ENCODE measurements around the gene TEK.

TEK gene

DNA sequence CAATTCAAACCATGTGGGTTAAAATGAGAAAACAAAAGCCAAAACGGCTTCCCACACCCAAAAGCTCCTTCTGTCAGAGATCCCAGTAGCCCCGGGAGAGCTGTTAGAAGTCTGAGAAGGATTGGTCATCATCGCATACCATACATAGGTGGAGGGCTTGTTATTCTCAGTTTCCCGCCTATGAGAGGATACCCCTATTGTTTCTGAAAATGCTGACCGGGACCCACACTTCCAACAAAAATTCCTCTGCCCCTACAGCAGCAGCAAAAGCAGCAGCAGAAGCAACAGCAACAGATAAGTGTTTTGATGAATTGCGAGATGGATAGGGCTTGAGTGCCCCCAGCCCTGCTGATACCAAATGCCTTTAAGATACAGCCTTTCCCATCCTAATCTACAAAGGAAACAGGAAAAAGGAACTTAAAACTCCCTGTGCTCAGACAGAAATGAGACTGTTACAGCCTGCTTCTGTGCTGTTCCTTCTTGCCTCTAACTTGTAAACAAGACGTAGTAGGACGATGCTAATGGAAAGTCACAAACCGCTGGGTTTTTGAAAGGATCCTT is at the start of gene TEK:
Gene TEK (plus strand): TSS at position 245 of the 561 bp plus-strand sequence. CDS start 366 bp downstream, outside the sequence.
- Histone ChIP-seq H3K27me3 (ENCODE audit: control insufficient read depth, insufficient read depth, low read length) (no peaks in the 10 kb centered on the region), H3K9me3 (ENCODE audit: control insufficient read depth, insufficient read depth, low read length) (no peaks in the 10 kb centered on the region), H3K4me1 (ENCODE audit: control insufficient read depth, insufficient read depth, low read length) (peaks cover 8% of the 10 kb centered on the region), H3K36me3 (ENCODE audit: control insufficient read depth, insufficient read depth, low read length) (no peaks in the 10 kb centered on the region), H3K9ac (ENCODE audit: low read depth, low read length) (peak within 1 kb of the TSS; percentile 32), H3K4me3 (ENCODE audit: low read depth, low read length) (peak within 1 kb of the TSS; percentile 56)

DNA sequence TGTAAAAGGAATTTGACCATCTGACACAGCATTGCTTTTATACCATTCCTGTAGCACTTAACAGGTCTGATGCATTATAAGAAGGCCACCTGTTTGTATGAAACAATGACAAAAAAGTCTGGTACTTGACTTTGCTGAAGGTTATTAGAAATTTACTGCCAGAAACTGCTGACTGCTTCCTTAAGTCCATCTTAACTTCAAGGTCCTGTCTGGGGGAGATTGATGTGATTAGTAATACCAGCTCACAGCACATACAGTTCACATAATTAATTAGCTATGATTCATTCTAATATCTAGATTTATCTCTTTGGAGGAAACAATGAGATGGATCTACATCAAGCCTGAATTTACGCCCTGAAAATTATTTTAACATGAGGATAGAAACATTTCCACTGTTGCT is 49.6 kb upstream of the TEK start:
- no peak overlapping the region for H3K4me3 ChIP-seq (ENCODE audit: low read depth, low read length)
- H3K4me1 ChIP-seq (ENCODE audit: control insufficient read depth, insufficient read depth, low read length) = no peaks in the 10 kb centered on the region
- H3K36me3 ChIP-seq (ENCODE audit: control insufficient read depth, insufficient read depth, low read length) = no peaks in the 10 kb centered on the region
- H3K9ac ChIP-seq (ENCODE audit: low read depth, low read length) = no peak overlapping the region
- no peaks in the 10 kb centered on the region for H3K9me3 ChIP-seq (ENCODE audit: control insufficient read depth, insufficient read depth, low read length)
- no peaks in the 10 kb centered on the region for H3K27me3 ChIP-seq (ENCODE audit: control insufficient read depth, insufficient read depth, low read length)

DNA sequence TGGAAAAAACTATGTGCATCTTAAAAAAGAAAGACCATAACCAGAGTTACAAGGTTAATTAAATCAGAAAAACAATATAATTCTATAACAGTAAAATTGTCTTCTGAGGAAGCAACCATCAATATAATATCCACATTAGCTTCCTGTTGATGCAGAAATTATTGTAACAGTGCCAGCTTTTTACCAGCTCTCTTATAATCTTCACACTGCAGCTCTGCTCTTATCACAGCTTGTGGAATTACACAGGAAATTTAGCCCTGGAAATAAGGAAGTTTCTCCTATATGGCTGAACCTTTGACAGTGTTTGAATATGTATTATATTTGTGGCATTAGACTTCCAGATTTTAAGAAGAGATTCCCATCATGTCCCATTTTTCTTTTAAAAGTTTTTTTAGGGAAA is 49.1 kb upstream of the TEK start:
- H3K27me3 ChIP-seq (ENCODE audit: control insufficient read depth, insufficient read depth, low read length) = no peaks in the 10 kb centered on the region
- no peaks in the 10 kb centered on the region for H3K9me3 ChIP-seq (ENCODE audit: control insufficient read depth, insufficient read depth, low read length)
- H3K9ac ChIP-seq (ENCODE audit: low read depth, low read length) = no peak overlapping the region
- no peak overlapping the region for H3K4me3 ChIP-seq (ENCODE audit: low read depth, low read length)
- H3K4me1 ChIP-seq (ENCODE audit: control insufficient read depth, insufficient read depth, low read length) = no peaks in the 10 kb centered on the region
- H3K36me3 ChIP-seq (ENCODE audit: control insufficient read depth, insufficient read depth, low read length) = no peaks in the 10 kb centered on the region

DNA sequence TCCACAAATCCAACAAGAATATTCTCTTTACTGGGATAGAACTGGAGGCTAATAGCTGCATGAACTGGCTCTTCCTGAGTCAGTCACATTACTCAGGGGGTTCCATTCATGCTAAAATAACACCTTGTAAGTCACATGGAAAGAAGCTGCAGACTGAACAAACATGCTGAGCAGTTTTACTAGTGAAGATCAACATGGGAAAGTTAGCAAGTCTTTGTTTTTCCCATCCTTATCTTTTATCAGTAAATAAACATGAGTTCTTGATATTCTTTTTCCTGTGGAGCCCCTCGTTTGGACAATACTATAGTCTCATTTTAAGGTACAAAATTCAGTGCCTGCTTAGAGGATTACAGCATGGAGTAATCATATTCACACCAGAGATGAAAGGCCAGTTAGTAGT is 43.7 kb upstream of the TEK start:
- Histone ChIP-seq H3K4me1 (ENCODE audit: control insufficient read depth, insufficient read depth, low read length) (no peaks in the 10 kb centered on the region), H3K9me3 (ENCODE audit: control insufficient read depth, insufficient read depth, low read length) (no peaks in the 10 kb centered on the region), H3K27me3 (ENCODE audit: control insufficient read depth, insufficient read depth, low read length) (no peaks in the 10 kb centered on the region), H3K4me3 (ENCODE audit: low read depth, low read length) (no peak overlapping the region), H3K9ac (ENCODE audit: low read depth, low read length) (no peak overlapping the region), H3K36me3 (ENCODE audit: control insufficient read depth, insufficient read depth, low read length) (no peaks in the 10 kb centered on the region)

DNA sequence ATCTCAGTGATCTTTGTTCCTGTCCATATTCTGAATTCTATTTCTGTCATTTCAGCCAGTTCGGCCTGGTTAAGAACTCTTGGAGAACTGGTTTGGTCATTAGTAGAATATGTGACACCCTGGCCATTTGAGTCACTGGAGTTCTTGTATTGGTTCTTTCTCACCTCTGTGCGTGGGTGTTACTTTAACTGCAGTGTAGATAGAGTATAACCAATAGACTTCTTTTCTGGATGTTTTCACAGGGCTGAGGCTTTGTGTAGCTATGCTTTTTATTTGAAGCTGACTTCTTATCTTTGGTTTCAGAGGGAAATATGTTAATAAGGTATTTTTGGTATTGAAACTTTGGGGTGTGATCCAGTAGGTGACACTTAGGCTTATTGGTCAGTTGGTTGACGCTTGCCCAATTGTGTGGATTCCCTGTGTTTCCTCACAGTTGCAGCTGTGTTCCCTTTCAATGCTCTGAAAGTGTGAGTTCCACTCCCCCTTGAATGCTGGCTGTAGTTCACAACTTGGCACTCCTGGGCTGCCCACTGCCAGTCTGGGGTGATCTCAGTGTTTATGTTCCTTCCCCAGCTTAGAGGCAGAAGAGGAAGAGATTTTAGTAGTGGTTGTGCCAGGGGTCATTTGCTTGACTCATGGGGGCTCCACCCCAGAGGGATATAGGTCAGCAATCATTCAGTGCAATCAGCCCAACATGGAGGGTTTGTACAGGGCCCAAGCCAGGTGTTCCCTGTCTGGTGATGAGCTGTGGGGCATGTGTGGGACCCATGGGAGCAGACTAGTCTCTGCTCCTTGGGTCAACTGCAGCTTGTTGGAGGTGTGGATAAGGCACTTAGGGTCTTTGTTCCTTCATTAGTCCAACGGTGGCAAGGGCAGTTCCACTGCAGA is 34.9 kb upstream of the TEK start:
- Histone ChIP-seq H3K9ac (ENCODE audit: low read depth, low read length) (no peak overlapping the region), H3K4me3 (ENCODE audit: low read depth, low read length) (no peak overlapping the region), H3K27me3 (ENCODE audit: control insufficient read depth, insufficient read depth, low read length) (no peaks in the 10 kb centered on the region), H3K4me1 (ENCODE audit: control insufficient read depth, insufficient read depth, low read length) (no peaks in the 10 kb centered on the region), H3K36me3 (ENCODE audit: control insufficient read depth, insufficient read depth, low read length) (no peaks in the 10 kb centered on the region), H3K9me3 (ENCODE audit: control insufficient read depth, insufficient read depth, low read length) (no peaks in the 10 kb centered on the region)

DNA sequence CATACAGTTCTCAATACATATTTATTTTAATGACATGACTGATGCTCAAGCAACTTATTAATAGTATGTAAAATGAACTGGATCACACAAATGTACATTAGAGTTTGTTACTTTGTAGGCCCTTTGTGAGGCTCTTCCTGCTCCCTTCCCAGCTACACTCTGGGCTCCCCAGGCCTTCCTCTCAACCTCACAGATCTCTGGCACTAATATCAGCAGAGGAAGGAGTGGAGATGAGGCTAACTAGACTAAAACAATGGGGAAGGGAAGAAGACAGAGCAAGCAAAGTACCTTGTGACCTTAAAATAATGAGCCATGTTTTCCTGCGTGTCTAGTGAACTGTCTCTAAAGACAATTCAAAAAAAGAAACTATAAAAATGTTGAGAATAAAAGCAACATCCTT is 30.3 kb upstream of the TEK start:
- Histone ChIP-seq H3K36me3 (ENCODE audit: control insufficient read depth, insufficient read depth, low read length) (no peaks in the 10 kb centered on the region), H3K27me3 (ENCODE audit: control insufficient read depth, insufficient read depth, low read length) (no peaks in the 10 kb centered on the region), H3K9ac (ENCODE audit: low read depth, low read length) (no peak overlapping the region), H3K9me3 (ENCODE audit: control insufficient read depth, insufficient read depth, low read length) (no peaks in the 10 kb centered on the region), H3K4me1 (ENCODE audit: control insufficient read depth, insufficient read depth, low read length) (no peaks in the 10 kb centered on the region), H3K4me3 (ENCODE audit: low read depth, low read length) (no peak overlapping the region)

DNA sequence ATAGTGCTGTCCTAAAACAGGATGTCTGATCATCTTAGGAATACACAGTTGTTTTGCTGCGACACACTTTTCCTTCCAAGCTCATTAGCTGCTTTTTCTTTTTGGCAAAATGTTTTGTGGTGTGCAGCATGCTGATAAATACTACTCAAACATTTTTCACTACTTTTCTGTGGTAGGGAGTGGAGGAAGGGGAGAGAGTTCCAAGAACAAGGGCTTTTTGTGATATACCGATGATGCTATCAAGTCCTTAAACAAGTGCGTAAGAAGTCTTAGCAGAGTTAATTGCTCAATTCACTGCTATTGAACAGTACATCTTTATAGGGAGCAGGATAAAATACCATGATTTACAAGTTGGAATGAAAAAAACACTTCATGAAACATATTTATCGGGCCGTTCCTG is 23.6 kb upstream of the TEK start:
- no peaks in the 10 kb centered on the region for H3K36me3 ChIP-seq (ENCODE audit: control insufficient read depth, insufficient read depth, low read length)
- H3K27me3 ChIP-seq (ENCODE audit: control insufficient read depth, insufficient read depth, low read length) = no peaks in the 10 kb centered on the region
- H3K4me3 ChIP-seq (ENCODE audit: low read depth, low read length) = no peak overlapping the region
- H3K9ac ChIP-seq (ENCODE audit: low read depth, low read length) = no peak overlapping the region
- H3K4me1 ChIP-seq (ENCODE audit: control insufficient read depth, insufficient read depth, low read length) = no peaks in the 10 kb centered on the region
- no peaks in the 10 kb centered on the region for H3K9me3 ChIP-seq (ENCODE audit: control insufficient read depth, insufficient read depth, low read length)

DNA sequence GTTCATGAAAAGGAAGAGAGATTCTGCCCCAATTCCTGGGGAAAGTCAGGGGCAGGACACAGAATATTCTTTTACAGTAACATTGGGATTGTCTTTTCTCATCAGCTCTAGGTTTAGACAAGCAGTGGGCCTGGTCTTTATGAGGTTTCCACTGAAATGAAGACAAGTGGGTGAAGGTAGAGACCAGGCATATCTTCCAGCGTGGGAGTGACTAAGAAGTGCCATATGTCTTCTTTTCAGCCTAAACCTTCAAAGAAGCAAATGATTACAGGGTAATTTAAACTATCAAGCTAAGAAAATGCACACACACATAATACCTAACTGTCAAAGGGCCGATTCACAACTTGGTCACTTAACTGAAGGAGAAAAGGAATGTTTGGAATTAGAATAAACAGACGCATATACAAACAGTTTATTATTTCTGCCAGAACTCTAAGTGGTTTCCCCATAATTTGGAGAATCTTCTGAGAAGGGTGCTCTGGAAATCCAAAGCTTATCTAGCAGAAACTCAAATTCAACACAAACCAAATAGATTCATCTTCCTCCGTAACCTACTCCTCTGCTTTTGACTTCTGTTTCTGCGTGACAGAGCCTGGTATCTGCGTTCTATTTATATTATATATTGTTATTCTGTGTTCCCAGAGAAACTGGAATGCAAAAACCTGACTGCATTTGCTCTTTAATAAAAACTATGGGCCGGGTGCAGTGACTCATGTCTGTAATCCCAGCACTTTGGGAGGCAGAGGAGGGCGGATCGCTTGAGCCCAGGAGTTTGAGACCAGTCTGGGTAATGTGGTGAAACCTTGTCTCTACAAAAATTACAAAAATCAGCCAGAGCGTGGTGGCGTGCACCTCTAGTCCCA is 22.0 kb upstream of the TEK start:
- no peak overlapping the region for H3K9ac ChIP-seq (ENCODE audit: low read depth, low read length)
- no peak overlapping the region for H3K4me3 ChIP-seq (ENCODE audit: low read depth, low read length)
- H3K36me3 ChIP-seq (ENCODE audit: control insufficient read depth, insufficient read depth, low read length) = no peaks in the 10 kb centered on the region
- no peaks in the 10 kb centered on the region for H3K9me3 ChIP-seq (ENCODE audit: control insufficient read depth, insufficient read depth, low read length)
- H3K4me1 ChIP-seq (ENCODE audit: control insufficient read depth, insufficient read depth, low read length) = no peaks in the 10 kb centered on the region
- no peaks in the 10 kb centered on the region for H3K27me3 ChIP-seq (ENCODE audit: control insufficient read depth, insufficient read depth, low read length)

DNA sequence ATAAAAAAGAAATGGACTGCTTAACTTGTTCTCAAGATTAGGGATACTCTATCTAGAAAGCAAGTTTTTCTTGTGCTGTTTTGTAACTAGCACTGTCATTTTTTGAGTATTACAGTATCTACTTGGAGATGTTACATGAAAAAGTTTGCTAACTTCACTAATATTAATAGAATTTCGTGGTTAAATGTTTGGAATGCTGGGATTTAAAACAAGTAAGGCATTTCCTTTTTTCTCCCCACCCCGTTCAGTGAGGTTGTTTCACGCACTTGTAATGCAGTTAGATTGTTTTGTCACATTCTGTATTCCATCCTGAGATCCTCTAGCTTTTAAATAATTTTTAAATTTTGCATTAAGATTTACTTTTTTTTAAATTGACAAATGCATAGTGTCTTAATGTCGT is 20.0 kb upstream of the TEK start:
- Histone ChIP-seq H3K9me3 (ENCODE audit: control insufficient read depth, insufficient read depth, low read length) (no peaks in the 10 kb centered on the region), H3K9ac (ENCODE audit: low read depth, low read length) (no peak overlapping the region)

DNA sequence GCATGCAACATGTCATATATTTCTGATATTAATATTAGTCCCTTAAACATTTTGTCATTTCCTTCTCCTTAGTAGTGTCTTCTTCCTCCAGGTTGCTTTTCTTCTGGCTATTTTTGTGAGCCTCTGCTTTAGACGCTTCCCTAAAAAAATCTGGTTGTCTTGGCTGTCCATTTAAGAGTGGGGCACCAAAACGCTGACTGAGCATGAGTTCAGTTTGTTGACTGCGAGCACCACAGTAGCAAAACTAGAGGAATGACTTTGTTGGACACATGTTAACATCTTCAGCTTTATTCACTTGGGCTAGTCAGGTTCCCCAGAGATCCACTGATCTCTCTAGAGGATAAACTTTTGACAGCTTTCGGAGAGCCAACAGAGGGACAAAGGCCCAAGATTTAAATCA is 19.3 kb upstream of the TEK start:
- no peaks in the 10 kb centered on the region for H3K4me1 ChIP-seq (ENCODE audit: control insufficient read depth, insufficient read depth, low read length)
- H3K9me3 ChIP-seq (ENCODE audit: control insufficient read depth, insufficient read depth, low read length) = no peaks in the 10 kb centered on the region
- no peaks in the 10 kb centered on the region for H3K27me3 ChIP-seq (ENCODE audit: control insufficient read depth, insufficient read depth, low read length)
- H3K4me3 ChIP-seq (ENCODE audit: low read depth, low read length) = no peak overlapping the region
- no peaks in the 10 kb centered on the region for H3K36me3 ChIP-seq (ENCODE audit: control insufficient read depth, insufficient read depth, low read length)
- no peak overlapping the region for H3K9ac ChIP-seq (ENCODE audit: low read depth, low read length)

More for the DNA sequence above, 20.0 kb upstream of the TEK start:
- H3K27me3 ChIP-seq (ENCODE audit: control insufficient read depth, insufficient read depth, low read length) = no peaks in the 10 kb centered on the region
- H3K4me3 ChIP-seq (ENCODE audit: low read depth, low read length) = no peak overlapping the region
- no peaks in the 10 kb centered on the region for H3K36me3 ChIP-seq (ENCODE audit: control insufficient read depth, insufficient read depth, low read length)
- H3K4me1 ChIP-seq (ENCODE audit: control insufficient read depth, insufficient read depth, low read length) = no peaks in the 10 kb centered on the region

DNA sequence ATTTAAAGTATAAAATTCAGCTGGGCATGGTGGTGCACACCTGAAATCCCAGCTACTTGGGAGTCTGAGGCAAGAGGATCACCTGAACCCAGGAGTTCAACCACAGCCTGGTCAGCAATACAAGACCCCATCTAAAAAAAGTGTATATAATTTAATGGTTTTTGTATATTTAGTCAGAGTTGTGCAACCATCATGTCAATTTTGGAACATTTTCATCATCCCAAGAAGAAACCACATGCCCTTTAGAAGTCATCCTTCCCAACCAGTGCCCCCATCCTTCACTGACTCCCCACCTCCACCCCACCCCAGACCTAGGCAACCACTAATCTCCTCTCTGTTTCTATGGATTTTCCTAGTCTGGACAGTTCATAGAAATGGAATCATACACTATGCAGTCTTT is 18.8 kb upstream of the TEK start:
- Histone ChIP-seq H3K4me1 (ENCODE audit: control insufficient read depth, insufficient read depth, low read length) (no peaks in the 10 kb centered on the region), H3K27me3 (ENCODE audit: control insufficient read depth, insufficient read depth, low read length) (no peaks in the 10 kb centered on the region), H3K4me3 (ENCODE audit: low read depth, low read length) (no peak overlapping the region), H3K9me3 (ENCODE audit: control insufficient read depth, insufficient read depth, low read length) (no peaks in the 10 kb centered on the region), H3K36me3 (ENCODE audit: control insufficient read depth, insufficient read depth, low read length) (no peaks in the 10 kb centered on the region), H3K9ac (ENCODE audit: low read depth, low read length) (no peak overlapping the region)
